GM12878 (cell line): ENCODE measurements around the gene MAML2. TPM values are rescaled to one million over a fixed set of nuclear protein-coding genes. Genes with fewer than 3 reads are reported as not detected.

Source experiments
- ATF7 ChIP-seq: fragments of 450-650 bp; IDR thresholded peaks from 2 replicates; pipeline ENCODE4 v1.6.1; 2016; ENCODE audit warnings: low read depth, mild to moderate bottlenecking
- CUX1 ChIP-seq: IDR thresholded peaks from 2 replicates; pipeline ENCODE4 v1.6.1; 2012; ENCODE audit warnings: improper control_type of control experiment, low read depth, low read length; ENCODE audit not compliant: insufficient replicate concordance
- HDAC6 ChIP-seq: fragments of 200-600 bp; sonication (generic); IDR thresholded peaks from one replicate; pipeline ENCODE4 v1.8.0; 2017; ENCODE audit warnings: antibody characterized with exemption; ENCODE audit not compliant: unreplicated experiment
- POLR2AphosphoS5 ChIP-seq: IDR thresholded peaks from 2 replicates; pipeline ENCODE4 v1.6.1; 2011; ENCODE audit warnings: mild to moderate bottlenecking, low read length, inconsistent platforms
- STAT1 ChIP-seq: fragments of 450-650 bp; conservative IDR thresholded peaks from 2 replicates; pipeline ENCODE4 v1.6.1; 2014; ENCODE audit warnings: antibody characterized with exemption, mild to moderate bottlenecking
- ZBTB4 ChIP-seq: fragments of 450-650 bp; formaldehyde crosslinking; IDR thresholded peaks from 2 replicates; pipeline ENCODE4 v1.4.0; 2022; ENCODE audit warnings: mild to moderate bottlenecking, moderate library complexity
- ZNF217 ChIP-seq: fragments of 450-650 bp; IDR thresholded peaks from 2 replicates; pipeline ENCODE4 v1.6.1; 2017; ENCODE audit warnings: antibody characterized with exemption, mild to moderate bottlenecking
- polyA plus RNA-seq, 11 experiments: library from polyadenylated mRNA; depleted of rRNA in 4 of 11; unstranded in 6 of 11; stranded (reverse) in 5 of 11; fragments of >200 nt; fragmentation: Nextera tagmentation in 4 of 11; fragmentation: Illumina TruSeq in 1 of 11; extraction: Ambion mirVana in 4 of 11; extraction: Trizol in 1 of 11; gene quantifications; 1 replicate in 1 of 11; 2 replicates in 10 of 11; pipeline versions ENCODE4 v1.2.1 to v1.2.3, GENCODE V29; 2011 to 2016; ENCODE audit warnings: inconsistent platforms in 2 of 11, missing spikeins in 2 of 11, low read depth in 1 of 11
- total RNA-seq, 4 experiments: library from RNA; depleted of rRNA in 3 of 4; stranded (reverse); fragments of >200 nt in 3 of 4; fragmentation: Illumina TruSeq in 1 of 4; extraction: Trizol in 1 of 4; gene quantifications; 2 replicates each; pipeline versions ENCODE4 v1.2.1 to v1.2.3, GENCODE V29; 2013 to 2021

MAML2 gene
- total and polyA plus RNA-seq, 10 of the 15 experiments (the other 5 are each of a cell fraction or from before 2014, with no cell fraction given): 2.5 to 15.1 (median 12.0) TPM

GRCh38 chr11:96162816-96163499, 180.0 kb downstream of the MAML2 start (continued):
- TF ChIP-seq CUX1 (no peak), ZNF217 (no peak), HDAC6 (no peak), ZBTB4 (CRISPR knock-in tag) (no peak), ATF7 (no peak), POLR2AphosphoS5 (no peak), STAT1 (no peak)
- TF ChIP-seq, all 136 proteins: peak for 0
